K562 (cell line): ENCODE results near the gene WDFY2. TPM values are rescaled to one million over a fixed set of nuclear protein-coding genes. Genes with fewer than 3 reads are reported as not detected.
A peak's percentile ranks its signal among the peaks of the same experiment; 100 is the strongest.

Experiments used
- ATF1 ChIP-seq, 2 experiments: fragments of 450-650 bp in 1 of 2; IDR thresholded peaks; 2 replicates each; pipeline ENCODE4 v1.6.1; 2016; ENCODE audit warnings: missing compliant biosample characterization in 1 of 2, missing genetic modification characterization in 1 of 2
- CBFA2T2 ChIP-seq: fragments of 450-650 bp; conservative IDR thresholded peaks from 2 replicates; pipeline ENCODE4 v1.6.1; 2017; ENCODE audit warnings: mild to moderate bottlenecking
- CEBPB ChIP-seq: fragments of 450-650 bp; IDR thresholded peaks from 2 replicates; pipeline ENCODE4 v1.6.1; 2016; ENCODE audit warnings: missing genetic modification characterization, missing compliant biosample characterization
- EHMT2 ChIP-seq: fragments of 450-650 bp; IDR thresholded peaks from 2 replicates; pipeline ENCODE4 v1.6.1; 2018; ENCODE audit warnings: antibody characterized with exemption
- ETV1 ChIP-seq: fragments of 450-650 bp; conservative IDR thresholded peaks from 2 replicates; pipeline ENCODE4 v1.6.1; 2016; ENCODE audit warnings: missing genetic modification characterization, control low read depth, low read depth, missing compliant biosample characterization
- ETV5 ChIP-seq: sonication (generic); formaldehyde crosslinking; IDR thresholded peaks from 2 replicates; pipeline ENCODE4 v1.4.0; 2020; ENCODE audit warnings: low read depth, mild to moderate bottlenecking, missing genetic modification reagents
- FOXM1 ChIP-seq, 2 experiments: fragments of 450-650 bp in 1 of 2; sonication (generic) in 1 of 2; formaldehyde crosslinking in 1 of 2; IDR thresholded peaks; 2 replicates each; pipeline versions ENCODE4 v1.6.1 to v1.9.0; 2017 to 2022; ENCODE audit warnings: low read depth in 2 of 2, mild to moderate bottlenecking in 2 of 2, missing genetic modification reagents in 1 of 2, moderate library complexity in 1 of 2
- KDM1A ChIP-seq, 2 experiments: fragments of 450-650 bp; IDR thresholded peaks; 2 replicates each; pipeline ENCODE4 v1.6.1; 2016; ENCODE audit warnings: mild to moderate bottlenecking in 2 of 2
- L3MBTL2 ChIP-seq: fragments of 450-650 bp; IDR thresholded peaks from 2 replicates; pipeline ENCODE4 v1.6.1; 2016; ENCODE audit warnings: mild to moderate bottlenecking, moderate library complexity
- LEF1 ChIP-seq: fragments of 450-650 bp; IDR thresholded peaks from 2 replicates; pipeline ENCODE4 v1.6.1; 2016; ENCODE audit warnings: mild to moderate bottlenecking
- PHF21A ChIP-seq: fragments of 450-650 bp; IDR thresholded peaks from 2 replicates; pipeline ENCODE4 v1.6.1; 2017; ENCODE audit warnings: low read depth, borderline replicate concordance
- RBM14 ChIP-seq: fragments of 200-400 bp; formaldehyde crosslinking; IDR thresholded peaks from 2 replicates; pipeline ENCODE4 v1.6.1; 2018; ENCODE audit warnings: low read depth, mild to moderate bottlenecking, low read length, moderate library complexity, borderline replicate concordance; ENCODE audit not compliant: insufficient read depth
- SMAD1 ChIP-seq: fragments of 150-350 bp; IDR thresholded peaks from 2 replicates; pipeline ENCODE4 v1.6.1; 2014; ENCODE audit warnings: low read length, low read depth; ENCODE audit not compliant: partially characterized antibody
- SMARCA4 ChIP-seq: fragments of 450-650 bp; IDR thresholded peaks from 2 replicates; pipeline ENCODE4 v1.6.1; 2016
- TSC22D4 ChIP-seq: fragments of 450-650 bp; IDR thresholded peaks from 2 replicates; pipeline ENCODE4 v1.6.1; 2016; ENCODE audit warnings: missing genetic modification characterization, missing biosample characterization, control low read depth
- ZNF12 ChIP-seq: sonication (generic); formaldehyde crosslinking; IDR thresholded peaks from 2 replicates; pipeline ENCODE4 v1.4.0; 2020; ENCODE audit warnings: mild to moderate bottlenecking, missing genetic modification reagents
- ZNF707 ChIP-seq: fragments of 250-450 bp; sonication (Bioruptor Pico); conservative IDR thresholded peaks from 2 replicates; pipeline ENCODE4 v1.8.0; 2022; ENCODE audit warnings: inconsistent platforms, mild to moderate bottlenecking, moderate library complexity
- polyA plus RNA-seq, 8 experiments: library from polyadenylated mRNA; depleted of rRNA in 4 of 8; stranded (reverse) in 5 of 8; unstranded in 3 of 8; fragments of >200 nt; fragmentation: Nextera tagmentation in 2 of 8; fragmentation: Illumina TruSeq in 1 of 8; extraction: Ambion mirVana in 2 of 8; extraction: Trizol in 1 of 8; gene quantifications; 2 replicates each; pipeline versions ENCODE4 v1.2.1 to v1.2.3, GENCODE V29; 2011 to 2014; ENCODE audit warnings: inconsistent platforms in 1 of 8, missing spikeins in 1 of 8
- total RNA-seq, 7 experiments: library from RNA; depleted of rRNA in 6 of 7; stranded (reverse); fragments of >200 nt in 6 of 7; fragmentation: Illumina TruSeq in 2 of 7; extraction: Trizol in 2 of 7; gene quantifications; 2 replicates each; pipeline versions ENCODE4 v1.2.1 to v1.2.3, GENCODE V29; 2011 to 2021; ENCODE audit warnings: low replicate concordance in 1 of 7
- TF ChIP-seq, protein P1 (sequence below), 2 experiments: fragments of 450-650 bp; conservative IDR thresholded peaks; 2 replicates each; pipeline ENCODE4 v1.6.1; 2017; ENCODE audit warnings: mild to moderate bottlenecking in 2 of 2, moderate library complexity in 2 of 2
- TF ChIP-seq, protein P2 (sequence below), 2 experiments: fragments of 450-650 bp; formaldehyde crosslinking in 1 of 2; IDR thresholded peaks; 2 replicates each; pipeline versions ENCODE4 v1.4.0 to v1.6.1; 2014 to 2020; ENCODE audit warnings: mild to moderate bottlenecking in 2 of 2, borderline replicate concordance in 1 of 2, low read depth in 1 of 2

Gene WDFY2
- total and polyA plus RNA-seq, 9 of the 15 experiments (the other 6 are each of a cell fraction or from before 2014, with no cell fraction given), result 0.66 to 6.4 (median 4.4) TPM

- peak; percentile 92 for TF ChIP-seq KDM1A (IDR thresholded peaks at IDR 0.05)
- peak; percentile 83 for TF ChIP-seq L3MBTL2
- TF ChIP-seq ETV5 (CRISPR knock-in tag), result no peak
- peak; percentile 90 for TF ChIP-seq CBFA2T2
- TF ChIP-seq SMARCA4, result peak; percentile 93
- no peak for TF ChIP-seq TSC22D4
- TF ChIP-seq, protein P1, sequence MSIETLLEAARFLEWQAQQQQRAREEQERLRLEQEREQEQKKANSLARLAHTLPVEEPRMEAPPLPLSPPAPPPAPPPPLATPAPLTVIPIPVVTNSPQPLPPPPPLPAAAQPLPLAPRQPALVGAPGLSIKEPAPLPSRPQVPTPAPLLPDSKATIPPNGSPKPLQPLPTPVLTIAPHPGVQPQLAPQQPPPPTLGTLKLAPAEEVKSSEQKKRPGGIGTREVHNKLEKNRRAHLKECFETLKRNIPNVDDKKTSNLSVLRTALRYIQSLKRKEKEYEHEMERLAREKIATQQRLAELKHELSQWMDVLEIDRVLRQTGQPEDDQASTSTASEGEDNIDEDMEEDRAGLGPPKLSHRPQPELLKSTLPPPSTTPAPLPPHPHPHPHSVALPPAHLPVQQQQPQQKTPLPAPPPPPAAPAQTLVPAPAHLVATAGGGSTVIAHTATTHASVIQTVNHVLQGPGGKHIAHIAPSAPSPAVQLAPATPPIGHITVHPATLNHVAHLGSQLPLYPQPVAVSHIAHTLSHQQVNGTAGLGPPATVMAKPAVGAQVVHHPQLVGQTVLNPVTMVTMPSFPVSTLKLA (conservative IDR thresholded peaks at IDR 0.05), result peak; percentile 71 to 89
- peak; percentile 63 for TF ChIP-seq ETV1 (tag)
- no peak for TF ChIP-seq ZNF707 (CRISPR knock-in tag)
- TF ChIP-seq EHMT2, result no peak
- peak; percentile 94 for TF ChIP-seq CEBPB (tag)
- TF ChIP-seq, protein P2, sequence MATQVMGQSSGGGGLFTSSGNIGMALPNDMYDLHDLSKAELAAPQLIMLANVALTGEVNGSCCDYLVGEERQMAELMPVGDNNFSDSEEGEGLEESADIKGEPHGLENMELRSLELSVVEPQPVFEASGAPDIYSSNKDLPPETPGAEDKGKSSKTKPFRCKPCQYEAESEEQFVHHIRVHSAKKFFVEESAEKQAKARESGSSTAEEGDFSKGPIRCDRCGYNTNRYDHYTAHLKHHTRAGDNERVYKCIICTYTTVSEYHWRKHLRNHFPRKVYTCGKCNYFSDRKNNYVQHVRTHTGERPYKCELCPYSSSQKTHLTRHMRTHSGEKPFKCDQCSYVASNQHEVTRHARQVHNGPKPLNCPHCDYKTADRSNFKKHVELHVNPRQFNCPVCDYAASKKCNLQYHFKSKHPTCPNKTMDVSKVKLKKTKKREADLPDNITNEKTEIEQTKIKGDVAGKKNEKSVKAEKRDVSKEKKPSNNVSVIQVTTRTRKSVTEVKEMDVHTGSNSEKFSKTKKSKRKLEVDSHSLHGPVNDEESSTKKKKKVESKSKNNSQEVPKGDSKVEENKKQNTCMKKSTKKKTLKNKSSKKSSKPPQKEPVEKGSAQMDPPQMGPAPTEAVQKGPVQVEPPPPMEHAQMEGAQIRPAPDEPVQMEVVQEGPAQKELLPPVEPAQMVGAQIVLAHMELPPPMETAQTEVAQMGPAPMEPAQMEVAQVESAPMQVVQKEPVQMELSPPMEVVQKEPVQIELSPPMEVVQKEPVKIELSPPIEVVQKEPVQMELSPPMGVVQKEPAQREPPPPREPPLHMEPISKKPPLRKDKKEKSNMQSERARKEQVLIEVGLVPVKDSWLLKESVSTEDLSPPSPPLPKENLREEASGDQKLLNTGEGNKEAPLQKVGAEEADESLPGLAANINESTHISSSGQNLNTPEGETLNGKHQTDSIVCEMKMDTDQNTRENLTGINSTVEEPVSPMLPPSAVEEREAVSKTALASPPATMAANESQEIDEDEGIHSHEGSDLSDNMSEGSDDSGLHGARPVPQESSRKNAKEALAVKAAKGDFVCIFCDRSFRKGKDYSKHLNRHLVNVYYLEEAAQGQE (IDR thresholded peaks at IDR 0.05; ENCODE audit: borderline replicate concordance), result peak; percentile 15; the same call in 1 of the 2 replicates
- TF ChIP-seq, protein P2 (CRISPR knock-in tag; IDR thresholded peaks at IDR 0.05; ENCODE audit: low read depth), result no peak
- TF ChIP-seq FOXM1 (IDR thresholded peaks at IDR 0.05; ENCODE audit: low read depth), result peak; percentile 70
- no peak for TF ChIP-seq FOXM1 (CRISPR knock-in tag; IDR thresholded peaks at IDR 0.05; ENCODE audit: low read depth)
- TF ChIP-seq PHF21A, result no peak
- TF ChIP-seq SMAD1, result no peak
- peak; percentile 87 for TF ChIP-seq LEF1
- TF ChIP-seq RBM14, result no peak
- no peak for TF ChIP-seq ZNF12 (CRISPR knock-in tag)
- no peak for TF ChIP-seq ATF1 (CRISPR knock-in tag; IDR thresholded peaks at IDR 0.05)
- TF ChIP-seq ATF1 (tag; IDR thresholded peaks at IDR 0.05), result peak; percentile 72
Measured at GRCh38 chr13:51590971-51591627, 6.8 kb downstream of the WDFY2 start (continued).
